Measurements from ENCODE around the gene GP1BA.

DNA sequence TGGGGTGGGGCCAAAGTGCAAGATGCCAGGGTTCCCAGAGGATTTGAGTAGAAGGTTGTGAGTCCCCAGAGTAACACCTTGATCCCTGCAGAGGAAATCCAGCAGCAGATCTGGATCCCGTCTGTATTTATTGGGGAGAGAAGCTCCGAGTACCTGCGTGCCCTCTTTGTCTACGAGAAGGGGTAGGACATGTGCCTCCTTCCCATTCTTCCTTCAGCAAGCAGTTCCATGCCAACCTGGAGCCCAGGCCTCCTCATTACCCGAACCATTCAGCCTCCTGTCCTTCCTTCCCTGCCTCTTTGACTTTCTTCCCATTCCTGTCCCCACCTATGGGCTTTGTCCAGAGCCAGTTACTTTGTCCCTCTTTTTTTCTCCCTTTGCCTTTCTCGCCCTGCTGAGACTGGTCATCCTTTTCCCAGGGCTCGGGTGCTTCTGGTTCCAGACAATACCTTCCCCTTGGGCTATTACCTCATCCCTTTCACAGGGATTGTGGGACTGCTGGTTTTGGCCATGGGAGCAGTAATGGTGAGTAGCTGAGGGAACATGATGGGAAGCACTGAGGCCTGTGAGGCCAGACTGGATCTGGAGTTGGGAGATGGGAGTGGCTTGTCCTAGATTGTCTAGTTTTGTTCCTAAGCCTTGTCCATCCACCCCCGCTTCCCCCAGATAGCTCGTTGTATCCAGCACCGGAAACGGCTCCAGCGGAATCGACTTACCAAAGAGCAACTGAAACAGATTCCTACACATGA is 10.9 kb downstream of the GP1BA start:
- TF ChIP-seq, protein P1, sequence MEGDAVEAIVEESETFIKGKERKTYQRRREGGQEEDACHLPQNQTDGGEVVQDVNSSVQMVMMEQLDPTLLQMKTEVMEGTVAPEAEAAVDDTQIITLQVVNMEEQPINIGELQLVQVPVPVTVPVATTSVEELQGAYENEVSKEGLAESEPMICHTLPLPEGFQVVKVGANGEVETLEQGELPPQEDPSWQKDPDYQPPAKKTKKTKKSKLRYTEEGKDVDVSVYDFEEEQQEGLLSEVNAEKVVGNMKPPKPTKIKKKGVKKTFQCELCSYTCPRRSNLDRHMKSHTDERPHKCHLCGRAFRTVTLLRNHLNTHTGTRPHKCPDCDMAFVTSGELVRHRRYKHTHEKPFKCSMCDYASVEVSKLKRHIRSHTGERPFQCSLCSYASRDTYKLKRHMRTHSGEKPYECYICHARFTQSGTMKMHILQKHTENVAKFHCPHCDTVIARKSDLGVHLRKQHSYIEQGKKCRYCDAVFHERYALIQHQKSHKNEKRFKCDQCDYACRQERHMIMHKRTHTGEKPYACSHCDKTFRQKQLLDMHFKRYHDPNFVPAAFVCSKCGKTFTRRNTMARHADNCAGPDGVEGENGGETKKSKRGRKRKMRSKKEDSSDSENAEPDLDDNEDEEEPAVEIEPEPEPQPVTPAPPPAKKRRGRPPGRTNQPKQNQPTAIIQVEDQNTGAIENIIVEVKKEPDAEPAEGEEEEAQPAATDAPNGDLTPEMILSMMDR (conservative IDR thresholded peaks at IDR 0.05), result no peak
- TF ChIP-seq EZH2 (IDR thresholded peaks at IDR 0.05; ENCODE audit: low read depth), result no peak
